ENCODE measurements around the gene IL3.

IL3 gene

GRCh38 chr5:132025403-132025971, 35.0 kb upstream of the IL3 start:
- Histone ChIP-seq H3K36me3 (ENCODE audit: low read depth) (no peaks in the 10 kb centered on the region), H3K4me3 (ENCODE audit: severe bottlenecking) (no peak overlapping the region), H3K27ac (ENCODE audit: poor library complexity, severe bottlenecking) (no peak overlapping the region), H3K4me1 (ENCODE audit: insufficient read depth, poor library complexity, severe bottlenecking) (no peaks in the 10 kb centered on the region), H3K9me3 (ENCODE audit: severe bottlenecking) (no peaks in the 10 kb centered on the region), H3K27me3 (ENCODE audit: insufficient read depth, poor library complexity, severe bottlenecking) (peaks cover 4% of the 10 kb centered on the region)
- ATAC-seq (ENCODE audit: low read depth) (no peak), DNase-seq (ENCODE audit: low spot score) (peak; percentile 41)
- no peak for TF ChIP-seq CTCF (IDR thresholded peaks at IDR 0.05; ENCODE audit: poor library complexity, severe bottlenecking)

GRCh38 chr5:132026516-132027008, 33.9 kb upstream of the IL3 start:
- Histone ChIP-seq H3K36me3 (ENCODE audit: low read depth) (no peaks in the 10 kb centered on the region), H3K4me3 (ENCODE audit: severe bottlenecking) (no peak overlapping the region), H3K9me3 (ENCODE audit: severe bottlenecking) (no peaks in the 10 kb centered on the region), H3K27me3 (ENCODE audit: insufficient read depth, poor library complexity, severe bottlenecking) (peaks cover 4% of the 10 kb centered on the region), H3K4me1 (ENCODE audit: insufficient read depth, poor library complexity, severe bottlenecking) (no peaks in the 10 kb centered on the region), H3K27ac (ENCODE audit: poor library complexity, severe bottlenecking) (no peak overlapping the region)
- no peak for ATAC-seq (ENCODE audit: low read depth)
- no peak for TF ChIP-seq CTCF (IDR thresholded peaks at IDR 0.05; ENCODE audit: poor library complexity, severe bottlenecking)
- peak; percentile 51 for DNase-seq (ENCODE audit: low spot score)

GRCh38 chr5:132027027-132027426, 33.4 kb upstream of the IL3 start:
- TF ChIP-seq CTCF (IDR thresholded peaks at IDR 0.05; ENCODE audit: poor library complexity, severe bottlenecking) = no peak
- no peaks in the 10 kb centered on the region for H3K36me3 ChIP-seq (ENCODE audit: low read depth)
- no peaks in the 10 kb centered on the region for H3K4me1 ChIP-seq (ENCODE audit: insufficient read depth, poor library complexity, severe bottlenecking)
- peaks cover 4% of the 10 kb centered on the region for H3K27me3 ChIP-seq (ENCODE audit: insufficient read depth, poor library complexity, severe bottlenecking)
- H3K27ac ChIP-seq (ENCODE audit: poor library complexity, severe bottlenecking) = no peak overlapping the region
- no peak overlapping the region for H3K4me3 ChIP-seq (ENCODE audit: severe bottlenecking)
- no peaks in the 10 kb centered on the region for H3K9me3 ChIP-seq (ENCODE audit: severe bottlenecking)
- DNase-seq (ENCODE audit: low spot score) (peak; percentile 57), ATAC-seq (ENCODE audit: low read depth) (no peak)

- Histone ChIP-seq H3K9me3 (ENCODE audit: severe bottlenecking) (peaks cover 5% of the 10 kb centered on the region), H3K27me3 (ENCODE audit: insufficient read depth, poor library complexity, severe bottlenecking) (peaks cover 15% of the 10 kb centered on the region), H3K36me3 (ENCODE audit: low read depth) (no peaks in the 10 kb centered on the region), H3K27ac (ENCODE audit: poor library complexity, severe bottlenecking) (no peak overlapping the region), H3K4me1 (ENCODE audit: insufficient read depth, poor library complexity, severe bottlenecking) (no peaks in the 10 kb centered on the region), H3K4me3 (ENCODE audit: severe bottlenecking) (no peak overlapping the region)
- no peak for TF ChIP-seq CTCF (IDR thresholded peaks at IDR 0.05; ENCODE audit: poor library complexity, severe bottlenecking)
- ATAC-seq (ENCODE audit: low read depth) (no peak), DNase-seq (ENCODE audit: low spot score) (no peak)
These were observed 30.7 kb upstream of the IL3 start for GRCh38 chr5:132029609-132030330.

GRCh38 chr5:132030610-132031009, 29.8 kb upstream of the IL3 start:
- TF ChIP-seq CTCF (IDR thresholded peaks at IDR 0.05; ENCODE audit: poor library complexity, severe bottlenecking) = no peak
- Histone ChIP-seq H3K4me3 (ENCODE audit: severe bottlenecking) (no peak overlapping the region), H3K4me1 (ENCODE audit: insufficient read depth, poor library complexity, severe bottlenecking) (no peaks in the 10 kb centered on the region), H3K9me3 (ENCODE audit: severe bottlenecking) (peaks cover 5% of the 10 kb centered on the region), H3K36me3 (ENCODE audit: low read depth) (no peaks in the 10 kb centered on the region), H3K27ac (ENCODE audit: poor library complexity, severe bottlenecking) (no peak overlapping the region), H3K27me3 (ENCODE audit: insufficient read depth, poor library complexity, severe bottlenecking) (peaks cover 15% of the 10 kb centered on the region)
- DNase-seq (ENCODE audit: low spot score) (no peak), ATAC-seq (ENCODE audit: low read depth) (no peak)
